Measurements from ENCODE around the gene ZNF414.

DNA sequence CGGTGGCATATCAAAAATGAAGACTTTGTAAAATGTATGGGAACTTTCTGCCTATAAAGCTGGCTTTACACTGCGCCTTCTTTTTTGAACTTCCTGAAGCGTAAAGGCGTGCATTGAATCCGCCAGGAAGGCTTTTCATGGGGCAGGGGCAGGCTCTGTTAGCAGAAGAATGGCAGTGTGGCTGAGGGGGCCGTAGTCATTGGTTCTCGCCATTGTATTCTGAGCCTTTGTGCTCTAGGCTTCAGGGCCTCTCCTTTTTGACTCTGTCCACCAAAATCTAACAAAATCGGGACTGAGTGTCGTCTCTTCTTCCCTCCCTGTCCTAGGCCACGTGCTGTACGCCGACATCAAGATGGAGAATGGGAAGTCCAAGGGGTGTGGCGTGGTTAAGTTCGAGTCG is 25.6 kb downstream of the ZNF414 start:
- TF ChIP-seq, protein P1, sequence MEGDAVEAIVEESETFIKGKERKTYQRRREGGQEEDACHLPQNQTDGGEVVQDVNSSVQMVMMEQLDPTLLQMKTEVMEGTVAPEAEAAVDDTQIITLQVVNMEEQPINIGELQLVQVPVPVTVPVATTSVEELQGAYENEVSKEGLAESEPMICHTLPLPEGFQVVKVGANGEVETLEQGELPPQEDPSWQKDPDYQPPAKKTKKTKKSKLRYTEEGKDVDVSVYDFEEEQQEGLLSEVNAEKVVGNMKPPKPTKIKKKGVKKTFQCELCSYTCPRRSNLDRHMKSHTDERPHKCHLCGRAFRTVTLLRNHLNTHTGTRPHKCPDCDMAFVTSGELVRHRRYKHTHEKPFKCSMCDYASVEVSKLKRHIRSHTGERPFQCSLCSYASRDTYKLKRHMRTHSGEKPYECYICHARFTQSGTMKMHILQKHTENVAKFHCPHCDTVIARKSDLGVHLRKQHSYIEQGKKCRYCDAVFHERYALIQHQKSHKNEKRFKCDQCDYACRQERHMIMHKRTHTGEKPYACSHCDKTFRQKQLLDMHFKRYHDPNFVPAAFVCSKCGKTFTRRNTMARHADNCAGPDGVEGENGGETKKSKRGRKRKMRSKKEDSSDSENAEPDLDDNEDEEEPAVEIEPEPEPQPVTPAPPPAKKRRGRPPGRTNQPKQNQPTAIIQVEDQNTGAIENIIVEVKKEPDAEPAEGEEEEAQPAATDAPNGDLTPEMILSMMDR (conservative IDR thresholded peaks at IDR 0.05; ENCODE audit: low read length), result no peak
- no peak for TF ChIP-seq EZH2phosphoT487 (IDR thresholded peaks at IDR 0.05; ENCODE audit: borderline replicate concordance, low read depth, low read length)

Measured in OCI-LY7 (cell line).